Measurements from ENCODE around the gene BPNT1. TPM values are rescaled to one million over a fixed set of nuclear protein-coding genes. Genes with fewer than 3 reads are reported as not detected.

BPNT1 gene
- 19.7 TPM for total RNA-seq
- long read RNA-seq, partial matches to known transcripts = 2 of 6 reads
- long read RNA-seq, other reads (novel, unspliced or antisense) = 2 of 6 reads

GRCh38 chr1:220089650-220090556 is at the start of gene BPNT1:
BPNT1 (minus strand) TSS chr1:220089788; CDS start chr1:220079846, 9,942 bp downstream.
- DNase-seq = peak; percentile 93
- Histone ChIP-seq H3K27me3 (ENCODE audit: low read depth) (no peaks in the 10 kb centered on the region), H3K4me1 (peaks cover 34% of the 10 kb centered on the region), H3K27ac (replicated peaks) (peak within 1 kb of the TSS; percentile 73), H3K4me3 (peak within 1 kb of the TSS; percentile 75), H3K9me3 (replicated peaks) (no peaks in the 10 kb centered on the region), H3K36me3 (no peaks in the 10 kb centered on the region)
- intact Hi-C loops (cut with micrococcal nuclease) = no loop called here
- TF ChIP-seq CTCF (IDR thresholded peaks at IDR 0.05; ENCODE audit: borderline replicate concordance) = no peak

- H3K9me3 ChIP-seq (replicated peaks) = no peaks in the 10 kb centered on the region
- H3K4me1 ChIP-seq = peaks cover 11% of the 10 kb centered on the region
- TF ChIP-seq CTCF (IDR thresholded peaks at IDR 0.05; ENCODE audit: borderline replicate concordance) = no peak
- peak overlapping the region; percentile 41 for H3K4me3 ChIP-seq
- DNase-seq = no peak
- no peaks in the 10 kb centered on the region for H3K27me3 ChIP-seq (ENCODE audit: low read depth)
- peak overlapping the region; percentile 64 for H3K27ac ChIP-seq (replicated peaks)
- intact Hi-C loops (cut with micrococcal nuclease) = no loop called here
- H3K36me3 ChIP-seq = peaks cover 74% of the 10 kb centered on the region
These were observed 47.6 kb upstream of the BPNT1 start for GRCh38 chr1:220137019-220137786.

GRCh38 chr1:220135755-220136154 is 46.2 kb upstream of the BPNT1 start:
- H3K36me3 ChIP-seq = peaks cover 70% of the 10 kb centered on the region
- no peak overlapping the region for H3K27ac ChIP-seq (replicated peaks)
- no peak for TF ChIP-seq CTCF (IDR thresholded peaks at IDR 0.05; ENCODE audit: borderline replicate concordance)
- H3K9me3 ChIP-seq (replicated peaks) = no peaks in the 10 kb centered on the region
- intact Hi-C loops (cut with micrococcal nuclease) = no loop called here
- no peak overlapping the region for H3K4me3 ChIP-seq
- peaks cover 11% of the 10 kb centered on the region for H3K4me1 ChIP-seq
- no peak for DNase-seq
- no peaks in the 10 kb centered on the region for H3K27me3 ChIP-seq (ENCODE audit: low read depth)

- intact Hi-C loops (cut with micrococcal nuclease) = no loop called here
- Histone ChIP-seq H3K27me3 (ENCODE audit: low read depth) (no peaks in the 10 kb centered on the region), H3K27ac (replicated peaks) (no peak overlapping the region), H3K9me3 (replicated peaks) (peaks cover 6% of the 10 kb centered on the region), H3K4me3 (no peak overlapping the region), H3K36me3 (peaks cover 71% of the 10 kb centered on the region), H3K4me1 (peaks cover 1% of the 10 kb centered on the region)
- TF ChIP-seq CTCF (IDR thresholded peaks at IDR 0.05; ENCODE audit: borderline replicate concordance) = no peak
- no peak for DNase-seq
These were observed 40.1 kb upstream of the BPNT1 start for GRCh38 chr1:220129479-220130210.

- intact Hi-C loops (cut with micrococcal nuclease) = no loop called here
These were observed 37.5 kb upstream of the BPNT1 start for GRCh38 chr1:220127076-220127475.

More at GRCh38 chr1:220127076-220127475, 37.5 kb upstream of the BPNT1 start:
- Histone ChIP-seq H3K27me3 (ENCODE audit: low read depth) (no peaks in the 10 kb centered on the region), H3K36me3 (peaks cover 54% of the 10 kb centered on the region), H3K4me1 (peaks cover 14% of the 10 kb centered on the region), H3K4me3 (no peak overlapping the region), H3K27ac (replicated peaks) (no peak overlapping the region), H3K9me3 (replicated peaks) (peaks cover 6% of the 10 kb centered on the region)
- no peak for TF ChIP-seq CTCF (IDR thresholded peaks at IDR 0.05; ENCODE audit: borderline replicate concordance)
- no peak for DNase-seq

Data from left ventricle myocardium inferior (tissue), 1 donor.